Head of caudate nucleus (tissue), 42 donors: Measurements from ENCODE around the gene EME2.
"Not testable (repeated sequence)": the region's sequence is repeated elsewhere in the genome, so short reads cannot be mapped to it uniquely, and the experiment has no call there.

Experiments used
- DNase-seq, 42 donors: peaks; one replicate each; pipeline versions ENCODE4 v3.0.0 to v3.0.0-alpha.2; 2020 to 2021; ENCODE audit warnings: mixed read lengths in 7 of 42
- intact Hi-C: fragments of 100-400 bp; cut with DNase I; formaldehyde crosslinking; loops from one replicate; pipeline ENCODE4 v1.15.0; 2022

The EME2 gene, protein sequence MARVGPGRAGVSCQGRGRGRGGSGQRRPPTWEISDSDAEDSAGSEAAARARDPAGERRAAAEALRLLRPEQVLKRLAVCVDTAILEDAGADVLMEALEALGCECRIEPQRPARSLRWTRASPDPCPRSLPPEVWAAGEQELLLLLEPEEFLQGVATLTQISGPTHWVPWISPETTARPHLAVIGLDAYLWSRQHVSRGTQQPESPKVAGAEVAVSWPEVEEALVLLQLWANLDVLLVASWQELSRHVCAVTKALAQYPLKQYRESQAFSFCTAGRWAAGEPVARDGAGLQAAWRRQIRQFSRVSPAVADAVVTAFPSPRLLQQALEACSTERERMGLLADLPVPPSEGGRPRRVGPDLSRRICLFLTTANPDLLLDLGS

DNA sequence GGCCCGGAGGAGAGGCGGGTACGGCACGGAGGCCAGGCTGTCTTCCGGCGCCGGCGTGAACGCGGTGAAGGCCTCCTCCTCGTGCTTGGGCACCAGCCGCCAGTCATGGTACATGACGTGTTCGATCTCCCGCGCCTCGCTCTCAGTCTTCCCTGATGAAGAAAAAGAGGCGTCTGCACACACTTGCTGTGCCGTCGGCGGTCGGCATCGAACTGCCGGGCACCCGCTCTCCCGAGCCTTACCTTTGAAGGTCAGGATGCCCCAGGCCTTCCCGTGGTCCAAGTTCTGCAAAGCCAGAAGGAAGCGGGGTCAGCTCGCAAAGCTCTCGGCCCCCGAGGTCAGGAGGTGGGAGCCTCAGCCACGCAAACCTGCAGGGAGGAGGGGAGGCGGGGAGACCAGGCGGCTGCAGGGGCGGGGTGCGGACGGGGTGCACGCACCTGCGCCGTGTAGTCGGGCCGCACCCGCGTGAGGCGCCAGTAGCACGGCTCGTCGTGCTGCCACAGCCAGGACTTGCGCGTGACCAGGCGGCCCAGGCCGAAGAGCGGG, at the start of gene EME2:
Gene EME2, plus strand, starts transcription at position 449 of the 546 bp plus-strand sequence. CDS start 418 bp downstream, outside the sequence.
- peak in 27 of 42 donors; percentile 19 to 68 (median 52) for DNase-seq
- intact Hi-C loops = no loop called here

DNA sequence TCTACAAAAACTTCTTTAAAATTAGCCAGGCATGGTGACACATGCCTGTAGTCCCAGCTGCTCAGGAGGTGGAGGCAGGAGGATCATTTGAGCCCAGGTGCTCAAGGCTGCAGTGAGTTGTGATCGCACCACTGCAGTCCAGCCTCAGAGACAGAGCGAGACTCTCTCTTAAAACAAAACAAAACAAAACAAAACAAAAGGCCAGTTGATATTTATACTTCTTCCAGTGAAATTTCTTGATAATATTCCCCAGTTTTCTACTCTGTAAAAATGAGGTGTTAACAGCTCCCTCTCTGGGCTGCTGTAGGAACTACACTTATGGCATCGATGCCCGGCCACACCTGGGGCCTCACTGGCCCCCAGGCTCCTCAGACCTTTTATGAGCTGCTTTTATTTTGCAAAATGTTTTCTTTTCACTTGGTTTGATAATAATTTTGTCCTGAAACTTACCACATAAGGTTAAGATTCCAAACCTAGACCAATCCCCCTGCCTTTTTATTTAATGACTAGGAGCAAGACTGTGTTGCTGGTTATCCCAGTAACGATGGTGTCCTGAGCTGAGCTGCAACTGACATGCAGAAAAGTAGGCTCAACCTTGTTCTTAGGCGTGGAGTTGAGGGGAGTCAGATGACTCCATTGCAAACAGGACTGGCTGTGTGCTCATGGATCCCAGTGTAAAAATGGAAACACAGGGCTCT, 49.0 kb upstream of the EME2 start:
- intact Hi-C loops = no loop called here
- peak in 32 of 42 donors; percentile 31 to 86 (median 63) for DNase-seq

DNA sequence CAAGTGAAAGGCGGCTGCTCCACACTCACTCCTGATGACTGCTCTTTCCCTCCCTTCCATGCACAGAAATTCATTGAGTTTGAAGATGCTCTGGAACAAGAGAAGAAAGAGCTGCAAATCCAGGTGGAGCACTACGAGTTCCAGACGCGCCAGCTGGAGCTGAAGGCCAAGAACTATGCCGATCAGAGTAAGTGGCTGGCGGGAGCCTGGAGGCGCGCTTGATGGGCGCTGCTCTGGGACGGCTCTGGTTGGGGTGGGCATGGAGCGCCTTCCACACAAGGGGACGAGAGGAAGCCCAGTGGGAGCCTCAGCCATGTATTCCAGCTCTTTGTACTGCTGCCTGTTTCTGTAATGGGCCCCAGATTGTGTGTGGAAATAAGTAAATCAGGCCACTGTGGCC, 48.1 kb upstream of the EME2 start:
- intact Hi-C loops = no loop called here
- DNase-seq = no peak

DNA sequence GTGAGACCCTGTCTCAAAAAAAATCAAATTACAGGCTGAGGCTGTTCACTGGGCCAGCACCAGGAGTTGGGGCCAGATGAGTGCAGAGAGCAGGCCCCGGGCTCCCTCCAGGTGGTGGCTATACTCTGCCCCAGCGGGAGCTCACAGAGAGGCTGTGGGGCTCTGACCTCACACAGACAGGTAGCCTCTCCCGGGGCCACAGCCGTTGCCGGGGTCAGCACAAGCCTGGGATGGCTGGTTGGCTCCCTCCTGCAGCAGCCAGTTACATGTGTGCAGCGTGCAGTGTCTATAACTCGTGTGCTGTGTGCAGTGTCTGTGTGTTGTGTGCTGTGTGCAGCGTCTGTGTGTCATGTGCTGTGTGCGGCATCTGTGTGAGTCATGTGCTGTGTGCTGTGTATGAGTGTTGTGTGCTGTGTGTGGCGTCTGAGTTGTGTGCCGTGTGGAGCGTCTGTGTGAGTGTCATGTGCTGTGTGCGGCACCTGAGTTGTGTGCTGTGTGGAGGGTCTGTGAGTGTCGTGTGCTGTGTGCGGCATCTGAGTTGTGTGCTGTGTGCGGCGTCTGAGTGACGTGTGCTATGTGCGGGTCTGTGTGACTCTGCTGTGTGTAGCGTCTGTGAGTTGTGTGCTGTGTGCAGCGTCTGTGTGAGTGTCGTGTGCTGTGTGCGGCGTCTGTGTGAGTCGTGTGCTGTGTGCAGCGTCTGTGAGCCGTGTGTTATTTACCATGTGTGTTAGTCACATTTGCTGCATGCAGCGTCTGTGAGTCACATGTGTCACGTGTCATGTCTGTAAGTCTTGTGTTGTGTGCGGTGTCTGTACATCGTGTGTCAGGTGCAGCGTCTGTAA, 45.7 kb upstream of the EME2 start:
- no peak for DNase-seq
- intact Hi-C loops = no loop called here

DNA sequence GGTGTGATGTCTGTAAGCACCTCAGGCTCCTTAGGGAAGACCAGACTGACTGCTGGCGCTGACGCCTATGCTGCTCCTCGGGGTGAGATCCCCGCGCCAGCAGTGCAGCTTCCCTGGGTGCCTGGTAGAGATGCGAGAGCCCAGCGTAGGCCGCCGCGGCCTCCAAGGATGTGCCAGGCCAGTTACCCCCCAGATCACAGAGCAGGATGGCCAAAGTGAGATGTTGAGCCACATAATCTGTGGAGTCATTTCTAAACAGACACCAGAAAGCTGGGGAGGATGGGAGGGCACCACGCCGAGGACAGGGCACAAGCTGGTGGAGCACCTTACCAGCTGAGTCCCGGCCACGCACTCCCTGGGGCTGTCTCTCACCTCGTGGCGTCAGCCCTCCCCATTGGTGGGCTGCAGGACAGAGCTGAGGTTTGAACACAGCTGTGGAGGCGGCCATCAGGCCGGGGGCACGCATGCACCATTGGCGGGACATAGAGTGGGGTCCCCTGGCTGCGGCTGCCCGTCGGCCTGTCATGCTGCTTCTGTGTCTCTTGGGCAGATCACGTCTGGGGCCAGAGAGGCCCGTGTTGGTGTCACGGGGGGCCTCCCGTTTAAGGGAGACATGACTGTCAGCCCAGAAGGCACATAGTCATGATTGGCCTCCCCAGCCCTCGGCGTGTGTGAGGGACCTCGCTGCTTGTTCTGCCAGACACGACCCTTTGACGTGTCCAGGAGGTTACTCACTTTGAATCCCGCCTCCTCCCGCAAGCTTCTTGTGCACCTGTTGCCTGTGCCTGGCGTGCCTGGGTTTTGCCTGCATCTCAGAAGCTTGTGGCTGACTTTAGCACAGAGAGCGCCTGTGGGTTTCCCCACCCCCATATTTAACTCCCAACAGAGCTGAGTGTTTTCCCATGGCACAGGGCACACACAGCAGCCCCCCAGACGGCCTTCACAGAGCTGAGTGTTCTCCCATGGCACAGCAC, 44.7 kb upstream of the EME2 start:
- intact Hi-C loops = no loop called here
- DNase-seq = no peak

DNA sequence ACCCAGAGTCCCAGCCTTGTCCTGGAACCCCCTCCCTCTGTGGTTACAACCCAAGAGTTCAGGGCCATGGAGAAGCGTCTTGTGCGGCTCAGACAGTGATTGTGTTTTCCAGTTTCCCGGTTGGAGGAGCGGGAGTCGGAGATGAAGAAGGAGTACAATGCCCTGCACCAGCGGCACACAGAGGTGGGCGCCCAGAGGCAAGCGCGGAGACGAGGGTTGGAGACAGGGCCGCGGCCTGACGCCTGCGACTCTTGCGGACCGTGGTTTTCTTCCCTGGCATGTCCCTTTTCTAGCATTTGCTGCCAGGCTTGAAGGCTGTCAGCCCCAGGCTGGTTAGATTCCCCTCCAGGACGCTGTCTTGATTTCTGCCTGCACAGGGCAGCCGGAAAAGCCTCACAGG, 43.6 kb upstream of the EME2 start:
- intact Hi-C loops = no loop called here
- no peak for DNase-seq

DNA sequence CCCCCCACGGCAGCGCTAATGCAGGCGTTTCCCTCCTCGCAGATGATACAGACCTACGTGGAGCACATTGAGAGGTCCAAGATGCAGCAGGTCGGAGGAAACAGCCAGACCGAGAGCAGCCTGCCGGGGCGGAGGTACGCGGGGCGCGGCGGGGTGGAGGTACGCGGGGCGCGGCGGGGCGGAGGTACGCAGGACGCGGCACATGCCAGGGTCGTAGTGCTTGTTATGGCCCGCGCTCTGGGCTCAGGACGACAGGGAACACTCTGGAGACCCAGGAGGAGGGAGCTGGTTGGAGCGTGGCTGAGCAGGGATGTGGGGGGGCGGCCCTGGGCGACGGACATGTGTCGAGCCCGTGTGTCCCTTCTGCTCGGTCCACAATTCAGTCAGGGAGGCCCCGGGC, 43.2 kb upstream of the EME2 start:
- DNase-seq = no peak
- intact Hi-C loops = no loop called here

DNA sequence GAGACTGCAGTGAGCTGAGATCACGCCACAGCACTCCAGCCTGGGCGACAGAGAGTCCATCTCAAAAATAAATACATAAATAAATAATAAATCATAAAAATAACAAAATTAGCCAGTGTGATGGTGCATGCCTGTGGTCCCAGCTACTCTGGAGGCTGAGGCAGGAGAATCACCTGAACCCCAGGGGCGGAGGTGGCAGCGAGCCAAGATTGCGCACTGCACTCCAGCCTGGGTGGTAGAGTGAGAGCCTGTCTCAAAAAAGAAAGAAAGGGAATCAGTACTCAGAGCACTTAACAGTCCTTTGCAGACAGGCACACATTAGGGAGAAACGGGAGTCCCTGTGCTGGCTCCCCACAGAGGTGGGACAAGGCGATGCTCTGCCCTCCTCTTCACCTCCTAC, 41.5 kb upstream of the EME2 start:
- intact Hi-C loops = no loop called here

DNA sequence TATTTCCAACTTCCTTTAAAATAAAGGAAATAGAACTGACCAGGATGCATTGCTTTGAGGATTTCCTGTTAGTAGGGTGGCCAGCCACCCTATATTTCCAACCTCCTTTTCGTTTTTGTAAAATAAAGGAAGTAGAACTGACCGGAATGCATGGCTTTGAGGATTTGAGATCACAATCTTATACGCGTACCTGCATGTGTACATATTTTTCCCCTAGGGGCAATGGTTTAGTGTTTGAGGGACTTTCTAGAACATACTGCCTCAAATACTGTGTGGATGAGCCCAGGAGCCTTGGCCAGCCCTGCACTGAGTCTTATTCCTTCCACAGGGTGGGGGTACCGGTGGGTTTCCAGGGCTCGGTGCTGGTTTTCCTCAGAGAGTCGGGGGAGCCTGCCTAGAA, 41.0 kb upstream of the EME2 start:
- DNase-seq = no peak
- intact Hi-C loops = no loop called here

More for the DNA sequence above, 41.5 kb upstream of the EME2 start:
- DNase-seq = peak in 9 of 42 donors; percentile 33 to 61 (median 49)

DNA sequence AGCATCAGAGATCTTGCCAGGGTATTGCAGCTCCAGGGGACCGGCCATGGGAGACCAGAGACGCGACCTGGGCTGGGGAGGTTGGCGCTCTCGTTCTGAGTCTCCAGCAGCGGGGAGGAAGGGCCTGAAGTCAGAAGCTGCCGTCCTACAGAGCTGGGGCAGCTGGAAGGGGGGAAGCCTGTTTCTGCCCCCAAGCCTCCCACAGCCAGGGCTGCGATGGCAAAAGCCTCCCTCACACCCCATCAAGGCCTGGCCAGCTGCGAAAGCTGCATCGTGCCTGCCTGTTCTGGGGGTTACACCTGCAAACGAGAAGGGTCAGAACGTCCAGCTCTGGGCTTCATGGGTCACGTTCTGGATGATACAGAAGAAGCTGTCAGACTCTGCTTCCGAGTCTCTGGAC, 40.5 kb upstream of the EME2 start:
- intact Hi-C loops = no loop called here
- DNase-seq = no peak

DNA sequence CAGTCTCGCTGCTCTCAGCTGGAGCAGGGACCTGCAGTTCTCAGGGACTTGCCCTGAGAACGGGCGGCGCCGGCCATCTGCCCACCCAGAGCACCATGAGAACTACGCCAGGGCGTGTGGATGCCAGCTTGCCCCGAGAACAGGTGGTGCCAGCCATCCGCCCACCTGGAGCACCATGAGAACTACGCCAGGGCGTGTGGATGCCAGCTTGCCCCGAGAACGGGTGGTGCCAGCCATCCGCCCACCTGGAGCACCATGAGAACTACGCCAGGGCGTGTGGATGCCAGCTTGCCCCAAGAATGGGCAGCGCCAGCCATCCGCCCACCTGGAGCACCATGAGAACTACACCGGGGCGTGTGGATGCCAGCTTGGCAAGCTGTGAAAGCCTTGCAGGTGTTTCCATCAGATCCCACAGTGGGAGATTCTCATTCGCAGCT, 40.0 kb upstream of the EME2 start:
- intact Hi-C loops = not testable (repeated sequence)
- DNase-seq = peak in 16 of 42 donors; percentile 17 to 56 (median 30)

DNA sequence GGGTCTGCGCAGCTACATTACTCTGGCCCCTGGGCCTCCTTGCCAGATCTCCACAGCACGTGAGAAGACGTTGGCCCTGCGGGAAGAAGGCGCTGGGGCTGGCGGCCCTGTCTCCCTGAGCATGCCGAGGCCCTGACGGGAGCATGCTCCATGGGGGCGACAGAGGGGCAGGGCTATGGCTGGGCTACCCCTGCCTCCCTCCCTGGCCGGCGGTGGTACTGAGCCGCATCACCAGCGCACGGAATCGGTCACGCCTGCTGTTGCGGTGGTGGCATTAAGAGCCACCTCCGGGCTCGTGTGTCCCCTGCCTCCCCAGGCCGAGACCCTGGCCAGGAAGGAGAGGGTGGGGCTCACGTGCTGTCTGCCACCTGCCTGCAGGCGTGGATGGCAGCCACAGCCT, 38.5 kb upstream of the EME2 start:
- intact Hi-C loops = no loop called here
- no peak for DNase-seq

DNA sequence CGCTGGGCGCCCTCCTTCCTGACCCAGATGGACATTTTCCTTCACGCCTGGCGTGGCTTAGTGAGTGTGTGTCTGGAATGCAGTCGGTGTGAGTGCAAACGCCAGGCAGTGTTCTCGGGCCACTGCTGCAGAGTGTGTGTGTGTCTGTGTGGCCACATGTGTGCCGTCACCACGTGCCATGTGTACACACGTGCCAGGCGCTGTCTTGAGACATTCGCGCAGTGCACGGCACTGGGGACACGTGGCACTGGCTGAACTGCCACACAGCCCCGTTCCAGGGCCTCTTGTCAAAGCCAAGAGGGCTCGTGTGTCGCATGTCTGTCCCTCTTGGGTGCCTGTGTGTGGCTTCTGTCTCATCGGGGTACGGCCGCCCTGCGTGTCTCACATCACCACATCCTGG, 37.8 kb upstream of the EME2 start:
- intact Hi-C loops = no loop called here
- DNase-seq = no peak

DNA sequence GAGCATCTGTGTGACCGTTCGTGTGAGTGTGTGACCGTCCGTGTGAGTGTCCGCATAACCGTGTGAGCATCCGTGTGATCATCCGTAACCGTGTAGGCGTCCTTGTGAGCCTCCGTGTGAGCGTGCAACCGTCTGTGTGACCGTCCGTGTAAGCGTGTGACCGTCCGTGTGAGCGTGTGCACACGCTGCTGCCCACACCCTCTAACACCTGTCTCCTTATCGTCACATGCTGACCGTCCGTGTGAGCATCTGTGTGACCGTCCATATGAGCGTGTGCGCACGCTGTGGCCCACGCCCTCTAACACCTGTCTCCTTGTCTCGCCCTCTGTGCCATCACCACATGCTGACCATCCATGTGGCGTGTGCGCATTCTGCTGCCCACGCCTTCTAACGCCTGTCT, 32.4 kb upstream of the EME2 start:
- intact Hi-C loops = no loop called here
- no peak for DNase-seq

DNA sequence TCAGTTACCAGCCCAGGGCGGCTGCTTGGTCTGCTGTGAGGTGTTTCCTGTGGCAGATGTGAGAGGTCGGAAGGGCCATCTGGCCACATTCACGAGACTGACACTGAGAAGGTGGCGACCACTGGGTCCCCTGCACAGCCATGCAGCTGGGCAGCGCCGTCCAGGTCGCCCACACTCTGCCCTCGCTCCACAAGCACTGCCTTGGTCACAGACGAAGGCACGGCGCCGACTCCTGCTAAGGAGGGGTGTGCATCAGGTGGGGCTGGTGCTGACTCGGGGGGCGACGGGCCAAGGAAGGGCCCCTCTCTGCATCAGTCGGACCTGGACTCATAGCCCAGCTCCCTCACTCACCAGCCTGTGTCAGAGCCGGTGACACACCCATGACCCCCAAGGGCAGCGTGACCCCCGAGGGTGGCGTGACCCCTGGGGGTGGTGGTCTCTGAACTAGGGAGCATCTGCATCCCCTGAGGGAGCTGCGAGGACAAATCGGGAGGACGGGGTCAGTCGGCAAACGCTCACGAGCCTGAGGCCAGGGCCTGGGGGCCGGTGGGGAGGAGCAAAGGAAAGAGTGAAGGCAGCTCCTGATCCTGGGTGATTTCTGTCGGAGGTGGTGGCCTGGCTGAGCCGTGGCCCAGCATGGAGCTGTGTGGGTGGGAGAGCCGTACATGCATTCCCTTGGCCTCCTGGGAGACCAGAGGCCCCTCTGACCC, 31.7 kb upstream of the EME2 start:
- intact Hi-C loops = no loop called here
- no peak for DNase-seq

DNA sequence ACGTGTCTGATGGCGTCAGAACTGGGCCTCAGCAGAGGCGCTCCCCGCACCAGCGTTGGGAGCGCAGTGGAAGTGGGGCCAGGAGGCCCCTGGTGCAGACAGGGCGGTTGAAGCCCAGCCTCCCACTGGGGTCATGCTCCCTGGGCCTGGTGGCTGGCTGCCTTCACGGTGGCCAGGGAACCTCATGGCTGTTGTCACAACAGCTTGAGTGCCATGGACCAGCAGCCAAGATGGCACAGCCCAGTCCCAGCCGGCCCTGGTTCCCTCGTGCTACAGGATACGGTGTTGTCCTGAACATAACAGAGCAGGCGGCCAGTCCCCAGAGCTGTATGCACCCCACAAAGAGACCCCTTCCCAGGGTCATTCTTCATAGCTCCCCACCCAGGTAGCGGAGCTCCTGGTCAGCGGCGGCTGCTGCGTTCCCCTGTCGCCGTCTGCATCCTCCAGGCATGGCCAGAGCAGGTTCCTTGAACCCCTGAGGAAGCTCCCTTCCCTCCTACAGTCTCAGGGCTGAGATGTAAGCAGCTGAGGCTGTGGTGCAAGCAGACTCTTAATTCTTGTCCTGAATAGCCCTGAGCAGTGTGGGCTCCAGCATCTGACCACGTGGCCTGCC, 31.0 kb upstream of the EME2 start:
- intact Hi-C loops = no loop called here
- no peak for DNase-seq
